Measurements from ENCODE around the gene CSGALNACT2. TPM values are rescaled to one million over a fixed set of nuclear protein-coding genes. Genes with fewer than 3 reads are reported as not detected.

The CSGALNACT2 gene
- total RNA-seq, 2 donors from 2014 or later, result 35.9 to 45.1 TPM

DNA sequence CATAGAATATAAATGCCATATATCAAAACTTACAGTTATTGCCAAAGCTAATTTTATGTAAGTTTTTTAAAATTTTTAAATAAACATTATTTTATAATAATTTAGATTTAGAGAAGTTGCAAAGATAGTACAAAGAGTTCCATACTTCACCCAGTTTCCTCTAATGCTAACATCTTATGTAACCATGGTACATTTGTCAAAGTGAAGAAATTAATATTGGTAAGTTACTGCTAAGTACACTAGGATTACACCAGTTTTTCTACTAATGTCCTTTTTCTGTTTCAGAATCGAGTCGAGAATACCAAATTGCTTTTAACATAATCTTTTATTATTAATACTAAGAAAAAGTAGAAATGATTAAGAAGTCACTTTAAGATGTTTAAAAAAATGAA, 29.2 kb downstream of the CSGALNACT2 start:
- Histone ChIP-seq H3K9me3 (no peaks in the 10 kb centered on the region), H3K27me3 (replicated peaks; ENCODE audit: insufficient read depth) (no peaks in the 10 kb centered on the region), H3K4me3 (no peak overlapping the region), H3K4me1 (ENCODE audit: control insufficient read depth in 1 of 2, low read depth in 2 of 2) (no peaks in the 10 kb centered on the region), H3K36me3 (peaks cover 10% of the 10 kb centered on the region), H3K27ac (no peak overlapping the region)
- TF ChIP-seq, protein P1, sequence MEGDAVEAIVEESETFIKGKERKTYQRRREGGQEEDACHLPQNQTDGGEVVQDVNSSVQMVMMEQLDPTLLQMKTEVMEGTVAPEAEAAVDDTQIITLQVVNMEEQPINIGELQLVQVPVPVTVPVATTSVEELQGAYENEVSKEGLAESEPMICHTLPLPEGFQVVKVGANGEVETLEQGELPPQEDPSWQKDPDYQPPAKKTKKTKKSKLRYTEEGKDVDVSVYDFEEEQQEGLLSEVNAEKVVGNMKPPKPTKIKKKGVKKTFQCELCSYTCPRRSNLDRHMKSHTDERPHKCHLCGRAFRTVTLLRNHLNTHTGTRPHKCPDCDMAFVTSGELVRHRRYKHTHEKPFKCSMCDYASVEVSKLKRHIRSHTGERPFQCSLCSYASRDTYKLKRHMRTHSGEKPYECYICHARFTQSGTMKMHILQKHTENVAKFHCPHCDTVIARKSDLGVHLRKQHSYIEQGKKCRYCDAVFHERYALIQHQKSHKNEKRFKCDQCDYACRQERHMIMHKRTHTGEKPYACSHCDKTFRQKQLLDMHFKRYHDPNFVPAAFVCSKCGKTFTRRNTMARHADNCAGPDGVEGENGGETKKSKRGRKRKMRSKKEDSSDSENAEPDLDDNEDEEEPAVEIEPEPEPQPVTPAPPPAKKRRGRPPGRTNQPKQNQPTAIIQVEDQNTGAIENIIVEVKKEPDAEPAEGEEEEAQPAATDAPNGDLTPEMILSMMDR (IDR thresholded peaks at IDR 0.05), result no peak
- ATAC-seq (ENCODE audit: insufficient number of reproducible peaks, low FRiP score, low read depth), result no peak
- DNase-seq (ENCODE audit: low spot score), result no peak

DNA sequence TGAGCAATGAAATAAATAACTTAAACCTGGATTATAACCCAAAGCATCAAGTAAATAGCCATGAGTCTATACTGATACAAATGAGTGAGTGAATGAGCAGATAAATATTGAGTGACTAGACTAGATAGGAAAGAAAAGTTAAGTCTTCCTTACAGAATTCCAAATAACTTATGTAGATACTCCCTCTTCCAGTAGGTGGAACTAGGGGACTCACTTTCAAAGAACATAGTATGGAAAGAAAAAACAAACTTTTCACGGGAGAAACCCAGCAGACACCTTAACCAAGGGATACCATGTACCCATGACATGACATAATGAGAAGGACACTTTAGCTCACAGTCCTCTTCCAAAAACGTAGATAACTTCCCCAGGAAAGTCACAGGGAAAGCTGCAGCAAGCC, 32.2 kb downstream of the CSGALNACT2 start:
- no peak for ATAC-seq (ENCODE audit: insufficient number of reproducible peaks, low FRiP score, low read depth)
- Histone ChIP-seq H3K4me3 (no peak overlapping the region), H3K36me3 (peaks cover 4% of the 10 kb centered on the region), H3K9me3 (no peaks in the 10 kb centered on the region), H3K27ac (no peak overlapping the region), H3K27me3 (replicated peaks; ENCODE audit: insufficient read depth) (no peaks in the 10 kb centered on the region), H3K4me1 (ENCODE audit: control insufficient read depth in 1 of 2, low read depth in 2 of 2) (no peaks in the 10 kb centered on the region)
- TF ChIP-seq, protein P1 (IDR thresholded peaks at IDR 0.05), result no peak
- DNase-seq (ENCODE audit: low spot score), result no peak

DNA sequence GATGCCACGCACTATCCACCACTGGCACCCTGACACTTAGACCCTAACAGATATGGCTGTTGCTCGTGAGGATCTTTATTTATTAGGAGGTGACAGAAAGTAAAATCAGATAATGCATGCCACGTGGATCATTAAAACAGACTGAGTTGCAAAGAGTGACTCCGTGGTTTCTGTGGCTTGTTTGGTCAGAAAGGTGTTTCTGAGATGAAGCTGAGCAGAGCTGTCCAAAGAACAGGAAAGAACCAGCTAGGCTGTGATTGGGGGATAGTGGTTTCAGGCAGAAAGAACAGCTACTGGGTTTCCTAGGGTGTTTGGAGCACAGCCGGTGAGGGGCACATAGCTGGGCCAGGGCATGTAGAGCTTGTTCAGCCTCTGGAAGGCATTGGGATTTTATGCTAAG, 34.4 kb downstream of the CSGALNACT2 start:
- no peak for ATAC-seq (ENCODE audit: insufficient number of reproducible peaks, low FRiP score, low read depth)
- H3K36me3 ChIP-seq, result peaks cover 16% of the 10 kb centered on the region

DNA sequence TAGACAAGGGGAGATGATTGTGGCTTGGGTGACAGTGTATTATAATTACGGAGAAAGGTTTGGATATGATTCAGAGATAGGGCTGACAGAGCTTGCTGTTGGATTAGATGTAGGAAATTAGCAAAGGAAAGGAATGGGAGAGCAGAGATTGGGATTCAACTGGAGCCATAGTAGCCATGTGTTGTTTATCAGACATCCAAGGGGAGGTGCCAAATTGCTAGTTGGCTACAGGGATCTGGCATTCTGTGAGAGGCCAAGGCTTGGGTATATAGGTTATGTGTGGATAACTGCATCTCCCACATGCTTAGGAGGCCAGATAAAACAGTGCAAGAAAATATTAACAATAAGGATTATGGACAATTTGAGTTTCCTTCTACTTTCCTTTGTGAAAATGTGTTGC, 34.9 kb downstream of the CSGALNACT2 start:
- ATAC-seq (ENCODE audit: insufficient number of reproducible peaks, low FRiP score, low read depth) (no peak), DNase-seq (ENCODE audit: low spot score) (no peak)
- Histone ChIP-seq H3K4me3 (no peak overlapping the region), H3K36me3 (peaks cover 19% of the 10 kb centered on the region), H3K27ac (no peak overlapping the region), H3K4me1 (ENCODE audit: control insufficient read depth in 1 of 2, low read depth in 2 of 2) (no peaks in the 10 kb centered on the region), H3K27me3 (replicated peaks; ENCODE audit: insufficient read depth) (no peaks in the 10 kb centered on the region), H3K9me3 (no peaks in the 10 kb centered on the region)
- TF ChIP-seq, protein P1 (IDR thresholded peaks at IDR 0.05), result no peak

More for the DNA sequence above, 34.4 kb downstream of the CSGALNACT2 start:
- no peaks in the 10 kb centered on the region for H3K9me3 ChIP-seq
- no peak overlapping the region for H3K27ac ChIP-seq
- no peak for DNase-seq (ENCODE audit: low spot score)
- H3K27me3 ChIP-seq (replicated peaks; ENCODE audit: insufficient read depth), result no peaks in the 10 kb centered on the region
- TF ChIP-seq, protein P1 (IDR thresholded peaks at IDR 0.05), result no peak
- no peaks in the 10 kb centered on the region for H3K4me1 ChIP-seq (ENCODE audit: control insufficient read depth in 1 of 2, low read depth in 2 of 2)
- H3K4me3 ChIP-seq, result no peak overlapping the region

DNA sequence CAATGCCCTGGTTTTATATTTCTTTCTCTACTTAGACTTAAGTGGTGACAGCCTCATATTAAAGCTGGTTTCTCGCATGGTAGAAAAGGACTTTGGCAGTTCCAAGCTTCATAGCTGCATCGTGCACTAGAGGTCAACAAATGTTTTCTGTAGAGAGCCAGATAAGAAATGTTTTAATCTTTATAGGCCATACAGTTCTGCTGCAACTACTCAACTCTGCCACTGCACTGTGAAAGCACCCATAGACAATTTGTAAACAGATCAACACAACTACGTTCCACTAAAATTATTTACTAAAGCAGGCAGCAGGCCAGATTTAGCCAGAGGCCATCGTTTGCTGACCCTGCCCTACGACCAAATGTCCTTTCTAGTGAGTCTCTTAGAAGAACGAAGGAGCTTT, 36.7 kb downstream of the CSGALNACT2 start:
- no peaks in the 10 kb centered on the region for H3K27me3 ChIP-seq (replicated peaks; ENCODE audit: insufficient read depth)
- H3K4me3 ChIP-seq, result no peak overlapping the region
- no peak for ATAC-seq (ENCODE audit: insufficient number of reproducible peaks, low FRiP score, low read depth)
- H3K27ac ChIP-seq, result no peak overlapping the region
- H3K4me1 ChIP-seq (ENCODE audit: control insufficient read depth in 1 of 2, low read depth in 2 of 2), result no peaks in the 10 kb centered on the region
- TF ChIP-seq, protein P1 (IDR thresholded peaks at IDR 0.05), result no peak
- DNase-seq (ENCODE audit: low spot score), result no peak
- peaks cover 27% of the 10 kb centered on the region for H3K36me3 ChIP-seq
- no peaks in the 10 kb centered on the region for H3K9me3 ChIP-seq
